Ammon's horn (tissue), 1 donor: ENCODE data around the gene ADCY4.

Source experiments
- DNase-seq: peaks from one replicate; pipeline ENCODE4 v3.0.0-alpha.2; 2016; ENCODE audit warnings: low spot score

ADCY4 gene

GRCh38 chr14:24273422-24273998, 61.4 kb downstream of the ADCY4 start:
- DNase-seq: no peak

GRCh38 chr14:24272467-24272866, 62.4 kb downstream of the ADCY4 start:
- DNase-seq: no peak

GRCh38 chr14:24271834-24272263, 63.0 kb downstream of the ADCY4 start:
- no peak for DNase-seq

- DNase-seq: peak; percentile 91
These were observed 63.6 kb downstream of the ADCY4 start, which contains the start of gene RABGGTA for GRCh38 chr14:24271134-24271833. Gene RABGGTA (minus strand): TSS chr14:24271597. CDS start chr14:24271115, 482 bp downstream.

GRCh38 chr14:24270537-24271133, 64.2 kb downstream of the ADCY4 start:
- no peak for DNase-seq

- no peak for DNase-seq
These were observed 64.8 kb downstream of the ADCY4 start for GRCh38 chr14:24269910-24270536.

- DNase-seq: no peak
These were observed 65.5 kb downstream of the ADCY4 start for GRCh38 chr14:24269368-24269767.
